DND-41 (cell line): ENCODE results near the gene PHKA1.

Experiments
- ATAC-seq: fragments of 200-7000 bp; cut with Tn5 transposase; 3 replicates; pipeline ENCODE4 v1.9.1; 2021; ENCODE audit warnings: low read depth; ENCODE audit not compliant: insufficient read depth
- DNase-seq: peaks from one replicate; pipeline ENCODE4 v3.0.0-alpha.2; 2020
- H2AFZ ChIP-seq: 2 replicates; pipeline ENCODE4 v1.6.0; 2012; ENCODE audit warnings: low read depth, low read length
- H3K27ac ChIP-seq: 2 replicates; pipeline ENCODE4 v1.5.1; 2012; ENCODE audit warnings: low read length, inconsistent platforms
- H3K27me3 ChIP-seq: fragments of 200-600 bp; sonication (generic); 2 replicates; pipeline ENCODE4 v1.6.0; 2012; ENCODE audit warnings: low read length, mild to moderate bottlenecking, inconsistent platforms; ENCODE audit not compliant: insufficient read depth, poor library complexity
- H3K36me3 ChIP-seq: 2 replicates; pipeline ENCODE4 v1.5.1; 2012; ENCODE audit warnings: low read length, inconsistent platforms; ENCODE audit not compliant: insufficient read depth
- H3K4me1 ChIP-seq: 2 replicates; pipeline ENCODE4 v1.5.1; 2012; ENCODE audit warnings: mild to moderate bottlenecking, low read length; ENCODE audit not compliant: insufficient read depth
- H3K4me2 ChIP-seq: 2 replicates; pipeline ENCODE4 v1.6.0; 2012; ENCODE audit warnings: mild to moderate bottlenecking, moderate library complexity, low read length, inconsistent platforms; ENCODE audit not compliant: insufficient read depth
- H3K4me3 ChIP-seq, 2 experiments: fragments of 200-600 bp in 1 of 2; shearing (Covaris generic) in 1 of 2; 2 replicates each; pipeline ENCODE4 v1.5.1; 2012 to 2016; ENCODE audit warnings: inconsistent platforms in 2 of 2, low read length in 2 of 2, mild to moderate bottlenecking in 2 of 2, low read depth in 1 of 2, moderate library complexity in 1 of 2
- H3K79me2 ChIP-seq: 2 replicates; pipeline ENCODE4 v1.6.0; 2012; ENCODE audit warnings: low read length, inconsistent platforms; ENCODE audit not compliant: insufficient read depth
- H3K9ac ChIP-seq: 2 replicates; pipeline ENCODE4 v1.6.0; 2012; ENCODE audit warnings: low read depth, mild to moderate bottlenecking, inconsistent platforms, low read length, moderate library complexity
- H3K9me3 ChIP-seq: 2 replicates; pipeline ENCODE4 v1.5.1; 2012; ENCODE audit warnings: low read length, moderate library complexity, mild to moderate bottlenecking, inconsistent platforms; ENCODE audit not compliant: insufficient read depth, severe bottlenecking
- H4K20me1 ChIP-seq: 2 replicates; pipeline ENCODE4 v1.6.0; 2012; ENCODE audit warnings: low read length; ENCODE audit not compliant: insufficient read depth
- EZH2 ChIP-seq: IDR thresholded peaks from 3 replicates; pipeline ENCODE4 v1.6.1; 2012; ENCODE audit warnings: borderline replicate concordance, low read depth, mild to moderate bottlenecking, moderate library complexity, low read length, inconsistent platforms; ENCODE audit not compliant: severe bottlenecking
- TF ChIP-seq, protein P1 (sequence below): IDR thresholded peaks from 2 replicates; pipeline ENCODE4 v1.5.1; 2012; ENCODE audit warnings: borderline replicate concordance, low read length, moderate library complexity, mild to moderate bottlenecking; ENCODE audit not compliant: poor library complexity, severe bottlenecking; ENCODE audit errors: extremely low read depth

The PHKA1 gene

DNA sequence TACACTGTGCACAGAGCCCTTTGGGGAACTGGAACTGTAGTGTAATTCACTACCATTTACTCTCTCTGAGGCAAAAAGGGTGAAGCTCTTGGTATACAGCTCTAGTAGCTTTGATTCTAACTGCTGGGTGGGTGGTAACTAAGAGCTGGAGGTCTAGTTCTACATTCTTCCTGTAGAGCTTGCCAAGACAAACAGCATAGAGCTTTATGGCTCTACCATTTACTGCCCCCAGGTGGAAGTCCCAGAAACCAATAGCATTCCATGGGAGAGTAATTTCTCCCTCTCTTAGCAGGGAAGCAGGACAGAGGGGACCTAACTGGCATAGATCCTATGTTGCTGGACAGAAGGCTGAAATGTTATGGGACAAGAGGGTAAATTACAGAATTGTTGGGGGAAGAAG, 168.1 kb downstream of the PHKA1 start:
- Histone ChIP-seq H3K4me1 (no peaks in the 10 kb centered on the region), H3K27me3 (no peaks in the 10 kb centered on the region), H3K4me2 (no peak overlapping the region), H3K36me3 (0 out of 2 replicates have a peak, but pooled peaks cover 2% of the 10 kb centered on the region), H4K20me1 (no peaks in the 10 kb centered on the region), H2AFZ (no peak overlapping the region), H3K27ac (no peak overlapping the region), H3K9ac (no peak overlapping the region), H3K4me3 (no peak overlapping the region), H3K79me2 (no peaks in the 10 kb centered on the region), H3K9me3 (no peaks in the 10 kb centered on the region)
- DNase-seq (no peak), ATAC-seq (no peak)
- TF ChIP-seq, protein P1, sequence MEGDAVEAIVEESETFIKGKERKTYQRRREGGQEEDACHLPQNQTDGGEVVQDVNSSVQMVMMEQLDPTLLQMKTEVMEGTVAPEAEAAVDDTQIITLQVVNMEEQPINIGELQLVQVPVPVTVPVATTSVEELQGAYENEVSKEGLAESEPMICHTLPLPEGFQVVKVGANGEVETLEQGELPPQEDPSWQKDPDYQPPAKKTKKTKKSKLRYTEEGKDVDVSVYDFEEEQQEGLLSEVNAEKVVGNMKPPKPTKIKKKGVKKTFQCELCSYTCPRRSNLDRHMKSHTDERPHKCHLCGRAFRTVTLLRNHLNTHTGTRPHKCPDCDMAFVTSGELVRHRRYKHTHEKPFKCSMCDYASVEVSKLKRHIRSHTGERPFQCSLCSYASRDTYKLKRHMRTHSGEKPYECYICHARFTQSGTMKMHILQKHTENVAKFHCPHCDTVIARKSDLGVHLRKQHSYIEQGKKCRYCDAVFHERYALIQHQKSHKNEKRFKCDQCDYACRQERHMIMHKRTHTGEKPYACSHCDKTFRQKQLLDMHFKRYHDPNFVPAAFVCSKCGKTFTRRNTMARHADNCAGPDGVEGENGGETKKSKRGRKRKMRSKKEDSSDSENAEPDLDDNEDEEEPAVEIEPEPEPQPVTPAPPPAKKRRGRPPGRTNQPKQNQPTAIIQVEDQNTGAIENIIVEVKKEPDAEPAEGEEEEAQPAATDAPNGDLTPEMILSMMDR: no peak
- TF ChIP-seq EZH2: no peak

DNA sequence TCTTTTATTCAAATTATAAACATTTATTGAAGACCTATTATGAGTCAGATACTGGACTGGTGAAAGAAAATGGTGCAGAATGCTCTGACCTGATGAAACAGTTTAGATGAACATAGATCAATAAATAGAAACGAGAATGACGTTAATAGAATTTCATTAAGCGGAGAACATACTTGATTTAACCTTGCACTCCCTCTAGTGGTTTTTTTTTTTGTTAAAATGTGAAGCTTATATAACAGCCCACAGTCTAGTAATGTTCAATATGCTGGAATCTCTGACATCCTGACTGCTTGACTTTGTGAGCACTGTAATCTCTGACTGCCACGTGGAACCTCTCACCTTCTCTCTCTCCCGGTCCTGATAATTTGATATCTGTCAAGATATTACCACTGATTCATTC, 173.8 kb downstream of the PHKA1 start:
- no peak for ATAC-seq
- H4K20me1 ChIP-seq: no peaks in the 10 kb centered on the region
- DNase-seq: no peak

DNA sequence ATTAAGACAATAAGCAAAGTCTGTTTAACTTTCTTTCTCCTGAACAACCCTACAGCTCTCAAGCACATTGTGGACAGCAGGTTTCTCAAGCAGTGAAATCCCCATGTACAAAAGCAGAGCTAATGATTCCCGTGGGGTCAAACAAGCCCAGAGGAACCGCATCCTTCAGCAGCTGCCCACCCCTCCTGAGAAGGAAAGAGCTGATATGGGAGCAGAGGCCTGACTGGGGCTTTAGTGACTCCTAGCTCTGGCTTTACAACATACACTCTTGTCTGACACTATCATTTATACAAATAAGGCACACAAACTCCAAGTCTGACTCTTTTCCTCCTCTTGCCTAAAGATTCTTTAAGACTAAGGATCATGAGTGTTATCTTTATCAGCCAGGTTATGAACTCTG, 174.3 kb downstream of the PHKA1 start:
- Histone ChIP-seq H3K27me3 (no peaks in the 10 kb centered on the region), H3K4me2 (no peak overlapping the region), H4K20me1 (no peaks in the 10 kb centered on the region), H3K4me3 (no peak overlapping the region), H3K9me3 (no peaks in the 10 kb centered on the region), H3K36me3 (no peaks in the 10 kb centered on the region), H3K79me2 (no peaks in the 10 kb centered on the region), H3K9ac (no peak overlapping the region), H3K4me1 (no peaks in the 10 kb centered on the region), H2AFZ (no peak overlapping the region), H3K27ac (no peak overlapping the region)
- TF ChIP-seq, protein P1: no peak
- no peak for TF ChIP-seq EZH2
- no peak for DNase-seq
- no peak for ATAC-seq

More for the DNA sequence above, 173.8 kb downstream of the PHKA1 start:
- TF ChIP-seq, protein P1: peak; percentile 23
- no peak for TF ChIP-seq EZH2
- H3K27ac ChIP-seq: no peak overlapping the region
- no peaks in the 10 kb centered on the region for H3K9me3 ChIP-seq
- no peak overlapping the region for H3K9ac ChIP-seq
- H3K4me2 ChIP-seq: no peak overlapping the region
- no peaks in the 10 kb centered on the region for H3K4me1 ChIP-seq
- H3K79me2 ChIP-seq: no peaks in the 10 kb centered on the region
- H3K36me3 ChIP-seq: no peaks in the 10 kb centered on the region
- no peaks in the 10 kb centered on the region for H3K27me3 ChIP-seq
- no peak overlapping the region for H3K4me3 ChIP-seq
- no peak overlapping the region for H2AFZ ChIP-seq

DNA sequence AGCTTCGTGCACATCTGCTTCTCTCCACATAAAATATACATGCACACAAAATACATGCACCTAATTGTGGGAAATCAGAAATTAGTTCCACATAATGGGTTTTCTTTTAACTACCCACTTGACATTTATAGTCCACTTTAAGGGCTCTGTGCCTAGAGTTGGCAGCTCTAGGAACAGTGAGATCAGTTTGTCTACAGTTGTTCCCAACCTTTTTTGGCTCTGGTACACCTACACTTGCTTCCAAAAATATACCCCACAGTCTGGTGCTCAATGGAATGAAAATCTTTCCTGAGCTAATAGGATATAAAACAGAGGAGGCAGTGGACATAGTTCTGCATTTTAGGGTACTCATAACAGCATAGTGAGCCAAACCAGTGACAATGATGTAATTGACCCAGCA, 177.6 kb downstream of the PHKA1 start:
- Histone ChIP-seq H3K79me2 (no peaks in the 10 kb centered on the region), H3K27ac (no peak overlapping the region), H3K9me3 (no peaks in the 10 kb centered on the region), H3K36me3 (no peaks in the 10 kb centered on the region), H3K9ac (no peak overlapping the region), H3K4me1 (no peaks in the 10 kb centered on the region), H3K4me3 (no peak overlapping the region), H4K20me1 (no peaks in the 10 kb centered on the region), H3K4me2 (no peak overlapping the region), H2AFZ (no peak overlapping the region), H3K27me3 (no peaks in the 10 kb centered on the region)
- DNase-seq (no peak), ATAC-seq (no peak)
- TF ChIP-seq EZH2: no peak
- TF ChIP-seq, protein P1: no peak
